Forelimb muscle (tissue), 1 donor: ENCODE results near the gene AHCYL2. TPM values are rescaled to one million over a fixed set of nuclear protein-coding genes. Genes with fewer than 3 reads are reported as not detected.
"Not testable (repeated sequence)": the region's sequence is repeated elsewhere in the genome, so short reads cannot be mapped to it uniquely, and the experiment has no call there.

ENCODE experiments used
- DNase-seq: peaks from one replicate; pipeline ENCODE4 v3.0.0-alpha.2; 2013; ENCODE audit warnings: low read depth
- polyA plus RNA-seq: library from polyadenylated mRNA; unstranded; fragments of 120-200 nt; gene quantifications from one replicate; pipeline ENCODE4 v1.2.1, GENCODE V29; 2013; ENCODE audit not compliant: insufficient read length

AHCYL2 gene
- polyA plus RNA-seq, 1 donor, result 18.9 TPM

DNA sequence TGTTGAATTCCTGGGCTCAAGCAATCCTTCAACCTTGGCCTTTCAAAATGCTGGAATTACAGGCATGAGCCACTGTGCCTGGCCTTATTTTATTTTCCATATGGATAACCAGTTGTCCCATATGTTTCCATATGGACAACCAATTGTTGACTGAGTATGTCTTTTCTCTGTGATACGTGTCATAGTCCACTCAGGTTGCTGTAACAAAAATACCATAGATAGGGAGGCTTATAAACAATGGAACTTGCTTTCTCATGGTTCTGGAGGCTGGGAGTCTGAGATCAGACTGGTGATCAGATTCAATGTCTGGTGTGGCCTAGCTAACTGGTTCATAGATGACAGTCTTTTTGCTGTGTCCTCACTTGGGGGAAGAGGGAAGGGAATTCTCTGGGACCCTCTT, 19.4 kb downstream of the AHCYL2 start:
- no peak for DNase-seq

DNA sequence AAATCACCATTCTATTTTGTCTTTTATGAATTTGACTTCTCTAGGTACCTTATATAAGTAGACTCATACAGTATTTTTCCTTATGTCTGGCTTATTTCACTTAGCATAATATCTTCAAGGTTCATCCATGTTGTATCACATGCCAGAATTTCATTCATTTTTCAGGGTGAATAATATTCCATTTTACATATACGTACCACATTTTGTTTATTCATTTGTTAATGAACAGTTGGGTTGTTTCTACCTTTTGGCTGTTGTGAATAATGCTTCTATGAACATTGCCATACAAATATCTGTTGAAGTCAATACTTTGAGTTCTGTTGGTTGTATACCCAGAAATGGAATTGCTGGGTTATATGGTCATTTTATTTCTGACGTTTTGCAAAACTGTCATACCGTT, 20.7 kb downstream of the AHCYL2 start:
- no peak for DNase-seq

DNA sequence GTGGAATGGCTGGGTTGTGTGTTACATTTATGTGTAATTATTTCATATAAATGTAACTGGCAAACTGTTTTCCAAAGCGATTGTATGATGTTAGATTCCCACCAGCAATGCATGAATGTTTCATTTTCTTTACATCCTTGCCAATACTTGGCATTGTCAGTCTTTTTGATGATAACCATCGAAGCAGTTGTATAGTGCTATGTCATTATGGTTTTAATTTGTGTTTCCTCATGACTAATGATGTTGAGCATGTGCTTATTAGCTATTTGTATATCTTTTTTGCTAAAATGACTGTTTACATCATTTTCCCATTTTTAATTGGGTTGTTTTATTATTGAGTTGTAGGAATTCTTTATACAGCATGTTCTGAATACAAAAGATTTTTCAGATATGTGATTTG, 22.3 kb downstream of the AHCYL2 start:
- no peak for DNase-seq

DNA sequence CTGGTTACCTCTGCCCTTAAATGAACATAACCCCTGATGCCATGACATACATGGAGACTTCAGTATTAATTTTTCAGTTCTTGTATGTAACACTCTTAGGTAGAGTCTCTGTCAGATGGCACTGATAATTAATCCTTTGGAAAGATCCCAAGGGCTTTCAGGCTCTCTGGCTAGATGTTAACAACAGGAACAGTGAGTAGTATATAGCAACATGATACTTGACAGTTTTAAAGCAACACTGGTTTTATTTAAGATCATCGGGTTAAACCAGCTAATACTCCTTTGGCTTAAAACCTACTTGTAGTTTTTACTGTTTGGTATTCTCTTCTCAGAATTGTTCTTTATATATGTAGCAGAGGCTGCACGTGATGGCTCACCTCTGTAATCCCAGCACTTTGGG, 27.3 kb downstream of the AHCYL2 start:
- no peak for DNase-seq

GRCh38 chr7:129252603-129253002, 27.8 kb downstream of the AHCYL2 start:
- not testable (repeated sequence) for DNase-seq

DNA sequence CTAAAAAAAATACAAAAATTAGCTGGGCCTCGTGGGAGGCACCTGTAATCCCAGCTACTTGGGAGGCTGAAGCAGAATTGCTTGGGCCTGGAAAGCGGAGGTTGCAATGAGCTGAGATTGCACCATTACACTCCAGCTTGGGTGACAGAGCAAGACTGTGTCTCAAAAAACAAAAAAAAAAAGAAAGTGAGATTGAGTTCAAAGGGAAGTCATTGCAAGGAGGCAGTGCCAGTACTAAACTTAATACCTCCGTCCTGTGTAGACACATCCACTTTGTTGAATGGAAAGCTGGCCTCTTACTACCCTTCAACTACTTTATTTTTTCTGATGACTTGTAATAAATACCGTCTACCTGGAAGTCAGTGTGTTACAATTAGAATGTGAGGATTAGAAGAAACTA, 31.0 kb downstream of the AHCYL2 start:
- no peak for DNase-seq

DNA sequence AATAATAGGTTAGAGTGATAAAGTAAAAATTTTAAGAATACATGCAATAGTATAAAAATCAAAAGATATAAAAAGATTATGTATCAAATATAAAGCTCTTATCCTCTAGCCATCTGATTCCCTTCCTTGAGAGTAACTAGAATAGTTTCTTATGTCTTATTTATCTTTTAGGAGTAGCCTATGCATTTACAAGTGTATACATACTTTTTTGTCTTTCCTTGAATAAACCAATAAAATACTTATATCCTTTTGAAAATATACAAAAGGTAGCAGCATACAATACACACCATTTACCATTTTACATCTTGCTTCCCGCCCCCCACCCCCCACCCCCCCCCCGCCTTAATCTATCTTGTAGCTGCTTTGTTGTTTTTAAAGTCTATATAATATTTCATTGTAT, 31.4 kb downstream of the AHCYL2 start:
- no peak for DNase-seq

- no peak for DNase-seq
These were observed 32.3 kb downstream of the AHCYL2 start for GRCh38 chr7:129257168-129257567.

DNA sequence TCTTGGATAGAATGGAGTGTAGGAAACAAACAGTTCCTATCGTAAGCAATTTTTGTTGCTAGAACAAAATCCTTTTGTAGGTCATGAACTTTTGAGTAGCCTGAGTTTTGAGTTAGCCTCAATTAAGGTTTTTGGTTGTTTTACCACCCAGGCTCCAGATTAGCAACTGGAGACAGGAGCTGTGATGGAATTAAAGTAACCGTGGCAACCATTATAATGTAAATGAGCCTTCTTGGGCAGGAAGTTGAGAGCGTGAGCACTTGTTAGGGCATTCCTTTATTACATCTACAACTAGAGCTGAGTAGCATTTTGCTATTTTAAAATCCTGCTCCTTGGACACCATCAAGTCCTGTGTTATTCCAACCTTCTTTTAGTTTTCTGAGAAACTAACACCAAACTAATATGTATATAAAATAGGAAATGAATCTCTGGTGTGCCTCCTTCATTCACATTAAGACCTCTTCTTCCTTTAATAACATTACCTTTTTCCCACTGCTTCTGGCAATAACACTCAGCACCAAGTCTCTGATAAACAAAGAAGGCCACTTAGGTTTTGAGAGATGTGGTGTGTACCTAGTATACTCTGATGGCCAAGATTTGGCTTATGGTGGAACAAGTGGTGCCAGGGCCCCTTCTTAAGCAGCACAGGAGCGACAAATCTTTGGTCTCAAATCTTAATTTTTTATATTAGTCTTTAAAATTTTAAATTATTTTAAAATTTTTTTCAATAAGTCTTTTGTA, 34.0 kb downstream of the AHCYL2 start:
- no peak for DNase-seq

DNA sequence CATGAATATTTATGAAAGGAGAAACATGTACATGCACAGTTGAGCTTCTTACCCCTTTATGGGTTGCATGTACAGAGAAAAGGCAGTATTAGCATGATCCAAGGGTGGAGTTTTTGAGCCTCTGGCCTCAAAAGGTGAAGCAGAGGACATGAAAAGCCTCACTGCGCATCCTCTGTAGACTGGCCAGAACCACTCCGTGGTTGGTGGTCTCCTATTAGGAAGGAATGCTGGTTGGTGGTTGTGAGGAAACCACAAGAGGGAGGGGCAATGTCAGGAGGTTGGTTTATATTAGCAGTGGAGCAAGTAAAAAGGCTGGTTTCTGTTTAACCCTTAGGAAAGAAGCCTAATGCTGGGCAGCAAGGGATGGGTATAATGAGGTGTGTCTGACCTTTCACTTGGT, 37.5 kb downstream of the AHCYL2 start:
- DNase-seq, result no peak

DNA sequence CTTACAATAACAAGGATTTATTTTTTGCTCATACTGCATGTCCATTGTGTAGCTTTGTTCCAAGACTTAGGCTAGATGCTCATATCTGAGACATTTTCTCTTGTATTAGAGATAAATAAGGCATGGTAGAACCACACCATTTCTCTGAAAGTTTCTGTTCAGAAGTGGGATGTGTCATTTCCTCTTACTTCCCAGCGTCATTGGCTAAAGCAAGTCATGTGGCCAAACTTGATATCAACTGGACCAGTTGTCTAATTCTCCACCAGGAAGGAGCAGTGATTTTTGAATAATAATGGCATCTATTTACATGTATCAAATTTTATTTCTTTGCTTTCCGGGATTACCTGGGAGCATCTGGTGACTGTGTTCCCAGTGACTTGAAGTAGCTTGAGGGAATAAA, 38.3 kb downstream of the AHCYL2 start:
- no peak for DNase-seq

- no peak for DNase-seq
These were observed 39.7 kb downstream of the AHCYL2 start for GRCh38 chr7:129264534-129264933.

DNA sequence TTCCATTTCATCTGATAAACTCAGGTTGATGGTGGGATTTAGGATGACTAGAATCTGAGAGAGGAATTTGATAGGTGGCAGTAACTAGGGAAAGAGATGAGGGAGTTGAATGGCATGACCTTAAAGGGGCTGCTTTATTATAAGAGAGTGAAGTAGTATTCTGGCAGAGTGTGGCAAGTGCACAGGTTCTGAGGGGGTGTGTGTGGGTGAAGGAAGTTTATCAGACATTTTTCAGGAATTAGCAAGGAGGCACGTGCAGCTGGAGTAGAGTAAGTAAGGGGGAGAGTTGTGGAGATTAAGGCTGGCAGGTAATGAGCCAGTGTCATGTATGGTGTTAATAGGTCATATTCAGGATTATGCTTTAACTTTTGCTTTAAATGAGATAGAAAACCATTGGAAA, 40.5 kb downstream of the AHCYL2 start:
- DNase-seq, result no peak

- no peak for DNase-seq
These were observed 41.4 kb downstream of the AHCYL2 start for GRCh38 chr7:129266181-129266580.

- DNase-seq, result no peak
These were observed 45.2 kb downstream of the AHCYL2 start for GRCh38 chr7:129270077-129270476.

DNA sequence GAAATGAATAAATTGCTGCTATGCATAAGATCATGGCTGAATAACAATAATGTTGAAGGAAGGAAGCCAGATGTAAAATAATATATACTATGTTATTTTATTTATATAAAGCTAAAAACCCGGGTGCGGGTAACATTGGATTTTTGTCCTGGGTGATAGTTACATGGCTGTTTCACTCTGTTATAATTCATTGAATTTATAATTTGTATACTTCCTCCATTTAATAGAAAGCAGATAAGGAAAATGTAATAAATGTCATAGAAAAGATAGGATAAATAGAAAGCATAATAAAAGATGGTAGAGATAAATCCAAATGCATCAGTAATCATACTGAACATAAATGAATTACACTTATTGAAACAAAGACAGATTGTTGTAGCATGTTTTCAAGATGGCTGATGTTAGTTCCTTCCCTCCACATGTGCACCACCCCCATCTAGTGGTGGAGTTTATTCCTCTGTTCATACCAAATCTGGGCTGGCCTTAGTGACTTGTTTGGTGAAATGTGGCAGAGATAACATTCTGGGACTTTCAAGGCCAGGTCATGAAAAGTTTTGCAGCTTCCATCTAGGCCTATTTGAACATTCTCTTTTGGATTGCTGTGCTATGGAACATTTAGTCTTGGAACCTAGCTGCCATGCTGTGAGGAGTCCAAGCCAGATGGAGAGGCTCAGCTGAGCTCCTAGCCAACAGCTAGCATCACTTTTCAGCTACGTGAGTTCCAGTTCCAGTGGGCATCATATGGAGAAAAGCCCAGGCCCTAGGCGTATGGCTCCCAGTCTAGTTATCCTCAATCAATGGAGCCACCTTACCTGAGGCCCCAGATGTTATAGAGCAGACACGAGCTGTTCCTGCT, 46.9 kb downstream of the AHCYL2 start:
- no peak for DNase-seq

GRCh38 chr7:129273936-129274335, 49.1 kb downstream of the AHCYL2 start:
- no peak for DNase-seq

- DNase-seq, result no peak
These were observed 52.8 kb downstream of the AHCYL2 start for GRCh38 chr7:129277629-129278028.

GRCh38 chr7:129278688-129279087, 53.9 kb downstream of the AHCYL2 start:
- DNase-seq, result no peak

DNA sequence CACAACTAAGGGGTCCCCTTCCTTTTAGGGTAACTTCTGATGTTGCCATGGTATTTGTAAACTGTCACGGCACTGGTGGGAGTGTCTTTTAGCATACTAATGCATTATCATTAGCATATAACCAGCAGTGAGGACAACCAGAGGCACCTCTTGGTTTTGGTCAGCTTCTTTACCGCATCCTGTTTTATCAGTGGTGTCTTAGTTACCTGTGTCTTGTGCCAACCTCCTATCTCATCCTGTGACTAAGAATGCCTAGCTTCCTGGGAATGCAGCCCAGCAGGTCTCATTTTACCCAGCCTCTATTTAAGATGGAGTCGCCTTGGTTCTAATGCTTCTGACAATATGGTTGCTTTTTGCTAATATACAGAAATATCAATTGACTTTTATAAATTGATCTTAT, 54.9 kb downstream of the AHCYL2 start:
- DNase-seq, result no peak

GRCh38 chr7:129281163-129281562, 56.3 kb downstream of the AHCYL2 start:
- no peak for DNase-seq

- DNase-seq, result no peak
These were observed 58.0 kb downstream of the AHCYL2 start for GRCh38 chr7:129282865-129283264.

DNA sequence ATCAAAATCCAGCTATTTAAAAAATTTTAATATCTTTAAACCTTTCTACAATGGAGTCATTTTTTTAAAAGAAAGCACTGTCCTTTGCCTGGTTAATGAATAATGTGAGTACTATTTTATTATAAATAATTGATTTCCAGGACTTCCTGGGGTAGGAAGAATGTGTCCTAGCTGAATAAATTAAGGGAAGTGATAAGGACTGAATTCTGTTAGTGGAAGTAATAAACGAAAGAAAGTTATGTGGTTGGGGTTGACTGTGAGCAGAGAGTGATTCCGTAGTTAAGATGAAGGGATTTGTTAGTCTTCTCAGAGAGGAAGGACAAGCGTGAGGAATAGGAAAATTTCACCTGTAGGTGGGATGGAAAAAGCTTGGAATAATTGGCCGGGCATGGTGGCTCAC, 59.1 kb downstream of the AHCYL2 start:
- no peak for DNase-seq
